ENCODE results near the gene TSFM.

TSFM gene

DNA sequence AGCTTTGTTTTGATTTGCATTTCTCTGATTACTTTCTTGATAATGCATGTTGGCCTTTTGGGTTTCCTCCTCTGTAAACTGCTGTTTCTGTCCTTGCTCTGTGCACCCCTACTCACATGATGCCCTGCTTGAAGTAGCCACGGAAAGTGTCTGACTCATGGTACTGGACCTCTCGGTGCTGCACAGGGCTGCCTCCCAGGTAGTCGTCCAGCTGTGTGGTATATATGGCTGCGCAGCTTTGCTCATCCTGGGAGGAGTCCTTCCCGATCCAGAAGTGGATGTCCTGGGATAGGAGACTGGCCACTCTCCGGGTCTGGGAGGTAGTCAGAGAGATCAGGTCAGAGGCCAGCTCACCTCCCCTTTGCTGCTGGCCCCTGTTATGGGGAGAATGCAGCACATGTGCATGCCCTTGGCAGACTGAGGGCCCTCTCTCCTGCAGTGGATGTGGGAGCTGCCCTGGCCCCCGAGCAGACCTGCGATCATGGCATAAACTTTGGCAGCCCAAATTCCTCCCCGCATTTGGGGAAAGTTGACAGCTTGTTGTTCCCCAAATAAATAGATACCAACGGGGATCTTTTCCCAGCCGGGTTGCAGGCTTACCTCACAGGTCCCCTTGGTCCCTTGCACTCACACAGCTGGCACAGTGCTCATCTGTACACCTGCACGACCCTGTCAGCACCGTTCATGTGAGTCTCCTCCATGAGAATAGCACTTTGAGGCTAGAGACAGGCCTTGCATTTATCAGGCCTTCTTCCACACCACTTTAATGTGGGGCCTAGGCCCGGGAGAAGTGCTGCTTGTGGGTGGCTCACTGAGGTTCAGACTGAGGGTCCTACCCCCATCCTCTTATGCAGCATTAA lies 30.8 kb downstream of the TSFM start:
- Histone ChIP-seq H3K4me2 (no peak overlapping the region), H3K27me3 (ENCODE audit: insufficient read depth, low read depth) (no peaks in the 10 kb centered on the region), H4K20me1 (ENCODE audit: insufficient read depth) (no peaks in the 10 kb centered on the region), H3K4me3 (IDR thresholded peaks at IDR 0.05; ENCODE audit: insufficient read depth, low read depth, low read length) (no peak overlapping the region), H3K36me3 (ENCODE audit: insufficient read depth) (no peaks in the 10 kb centered on the region), H3K9ac (no peak overlapping the region), H3K27ac (no peak overlapping the region), H2AFZ (ENCODE audit: low read depth) (no peak overlapping the region), H3K79me2 (ENCODE audit: insufficient read depth, low read depth) (no peaks in the 10 kb centered on the region), H3K4me1 (ENCODE audit: low read depth, poor library complexity, severe bottlenecking) (no peaks in the 10 kb centered on the region)
- TF ChIP-seq, protein P1, sequence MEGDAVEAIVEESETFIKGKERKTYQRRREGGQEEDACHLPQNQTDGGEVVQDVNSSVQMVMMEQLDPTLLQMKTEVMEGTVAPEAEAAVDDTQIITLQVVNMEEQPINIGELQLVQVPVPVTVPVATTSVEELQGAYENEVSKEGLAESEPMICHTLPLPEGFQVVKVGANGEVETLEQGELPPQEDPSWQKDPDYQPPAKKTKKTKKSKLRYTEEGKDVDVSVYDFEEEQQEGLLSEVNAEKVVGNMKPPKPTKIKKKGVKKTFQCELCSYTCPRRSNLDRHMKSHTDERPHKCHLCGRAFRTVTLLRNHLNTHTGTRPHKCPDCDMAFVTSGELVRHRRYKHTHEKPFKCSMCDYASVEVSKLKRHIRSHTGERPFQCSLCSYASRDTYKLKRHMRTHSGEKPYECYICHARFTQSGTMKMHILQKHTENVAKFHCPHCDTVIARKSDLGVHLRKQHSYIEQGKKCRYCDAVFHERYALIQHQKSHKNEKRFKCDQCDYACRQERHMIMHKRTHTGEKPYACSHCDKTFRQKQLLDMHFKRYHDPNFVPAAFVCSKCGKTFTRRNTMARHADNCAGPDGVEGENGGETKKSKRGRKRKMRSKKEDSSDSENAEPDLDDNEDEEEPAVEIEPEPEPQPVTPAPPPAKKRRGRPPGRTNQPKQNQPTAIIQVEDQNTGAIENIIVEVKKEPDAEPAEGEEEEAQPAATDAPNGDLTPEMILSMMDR (conservative IDR thresholded peaks at IDR 0.05; ENCODE audit: low read depth, low read length) = no peak

DNA sequence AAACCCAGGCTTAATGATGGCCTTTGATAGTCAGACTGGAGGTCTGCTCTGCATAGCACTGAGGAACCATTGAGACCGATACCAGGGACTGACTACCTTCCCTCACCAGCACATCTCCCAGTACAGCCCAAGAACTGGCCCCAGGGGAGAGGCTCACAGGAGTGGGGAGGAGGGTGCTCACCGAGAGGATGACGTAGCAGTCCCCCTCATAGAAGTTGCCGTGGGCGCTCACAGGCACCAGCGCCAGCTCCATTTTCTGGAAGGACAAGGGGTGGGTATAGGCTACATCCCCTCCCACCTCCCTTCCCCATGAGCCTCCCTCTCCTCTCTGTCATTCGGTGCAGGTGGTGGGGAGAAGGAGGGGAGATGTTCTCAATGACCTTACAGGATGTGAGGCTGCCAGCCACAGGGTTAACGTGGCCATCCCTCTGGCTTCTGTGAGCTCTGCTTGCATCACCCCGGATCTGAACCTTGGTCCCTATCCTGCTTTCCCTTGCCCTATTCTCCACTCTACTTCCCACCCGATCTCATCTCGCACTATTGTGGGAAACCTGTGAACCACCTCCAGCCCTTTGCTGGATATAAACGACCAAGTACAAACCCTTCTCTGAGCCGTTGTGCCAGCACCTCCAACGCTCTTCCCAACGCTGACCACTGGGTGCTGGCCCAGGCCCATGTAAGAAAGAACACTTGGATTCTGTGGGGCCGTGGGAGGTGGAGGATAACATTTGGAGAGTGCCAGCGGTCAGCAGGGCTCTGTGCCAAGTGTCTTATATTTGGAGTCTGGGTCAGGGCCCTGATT lies 31.6 kb downstream of the TSFM start:
- H3K4me2 ChIP-seq = no peak overlapping the region
- H3K36me3 ChIP-seq (ENCODE audit: insufficient read depth) = no peaks in the 10 kb centered on the region
- H4K20me1 ChIP-seq (ENCODE audit: insufficient read depth) = no peaks in the 10 kb centered on the region
- no peak overlapping the region for H3K27ac ChIP-seq
- H3K79me2 ChIP-seq (ENCODE audit: insufficient read depth, low read depth) = no peaks in the 10 kb centered on the region
- H3K4me3 ChIP-seq (IDR thresholded peaks at IDR 0.05; ENCODE audit: insufficient read depth, low read depth, low read length) = no peak overlapping the region
- TF ChIP-seq, protein P1 (conservative IDR thresholded peaks at IDR 0.05; ENCODE audit: low read depth, low read length) = no peak
- no peaks in the 10 kb centered on the region for H3K4me1 ChIP-seq (ENCODE audit: low read depth, poor library complexity, severe bottlenecking)
- no peaks in the 10 kb centered on the region for H3K27me3 ChIP-seq (ENCODE audit: insufficient read depth, low read depth)
- H2AFZ ChIP-seq (ENCODE audit: low read depth) = no peak overlapping the region
- no peak overlapping the region for H3K9ac ChIP-seq

DNA sequence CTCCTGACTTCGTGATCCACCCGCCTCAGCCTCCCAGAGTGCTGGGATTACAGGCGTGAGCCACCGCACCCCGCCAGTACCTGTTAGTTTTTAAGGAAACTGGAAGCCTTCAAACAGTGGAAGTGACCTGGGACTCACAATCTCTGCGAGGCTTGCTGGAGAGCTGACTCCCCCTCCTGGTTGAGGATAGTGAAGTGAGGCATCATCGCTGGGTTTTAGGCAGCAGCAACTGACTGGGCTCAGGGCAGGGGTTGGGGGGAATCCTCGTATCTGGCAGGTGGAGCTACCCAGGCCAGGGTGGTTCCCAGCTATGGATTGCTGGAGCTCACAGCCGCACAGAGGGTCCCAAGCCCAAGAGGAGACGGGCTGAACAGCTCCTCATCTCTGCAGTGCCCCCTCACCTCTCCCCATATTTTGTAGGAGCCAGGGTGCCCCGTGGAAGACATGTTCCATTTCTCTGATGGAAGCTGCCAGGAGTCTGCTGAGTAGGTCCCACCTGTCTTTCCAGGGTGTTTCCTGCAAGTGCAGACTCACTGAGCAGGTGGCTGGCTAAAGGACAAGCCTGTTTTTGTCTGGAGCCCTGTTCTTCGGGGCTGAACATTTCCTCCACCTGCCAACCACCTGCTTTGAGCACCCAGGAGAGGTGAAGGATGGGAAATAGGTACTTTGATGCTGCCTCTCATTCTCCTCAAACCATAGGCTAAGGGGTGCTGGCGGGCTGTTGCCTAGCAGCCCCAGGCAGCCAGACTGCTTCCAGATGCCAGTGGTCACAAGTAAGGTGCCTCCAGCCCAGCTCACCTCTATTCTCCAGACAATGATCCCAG lies 32.8 kb downstream of the TSFM start:
- TF ChIP-seq, protein P1 (conservative IDR thresholded peaks at IDR 0.05; ENCODE audit: low read depth, low read length) = no peak
- H3K9ac ChIP-seq = no peak overlapping the region
- no peaks in the 10 kb centered on the region for H3K4me1 ChIP-seq (ENCODE audit: low read depth, poor library complexity, severe bottlenecking)
- H3K36me3 ChIP-seq (ENCODE audit: insufficient read depth) = no peaks in the 10 kb centered on the region
- no peaks in the 10 kb centered on the region for H3K79me2 ChIP-seq (ENCODE audit: insufficient read depth, low read depth)
- H3K27me3 ChIP-seq (ENCODE audit: insufficient read depth, low read depth) = no peaks in the 10 kb centered on the region
- H3K27ac ChIP-seq = no peak overlapping the region
- H3K4me2 ChIP-seq = no peak overlapping the region
- no peak overlapping the region for H2AFZ ChIP-seq (ENCODE audit: low read depth)
- no peaks in the 10 kb centered on the region for H4K20me1 ChIP-seq (ENCODE audit: insufficient read depth)
- no peak overlapping the region for H3K4me3 ChIP-seq (IDR thresholded peaks at IDR 0.05; ENCODE audit: insufficient read depth, low read depth, low read length)
